SK-N-MC (cell line): ENCODE data around the gene ZNF423.

Source experiments
- EZH2 ChIP-seq: fragments of 200-600 bp; sonication (generic); IDR thresholded peaks from one replicate; pipeline ENCODE4 v1.6.1; 2017; ENCODE audit warnings: antibody characterized with exemption
- FOXP2 ChIP-seq: optimal IDR thresholded peaks from 2 replicates; pipeline ENCODE3; 2011; ENCODE audit warnings: mild to moderate bottlenecking, moderate library complexity; ENCODE audit not compliant: insufficient read depth; ENCODE audit errors: extremely low read length, control extremely low read depth
- POLR2AphosphoS5 ChIP-seq: IDR thresholded peaks from 2 replicates; pipeline ENCODE4 v1.6.1; 2012; ENCODE audit warnings: mild to moderate bottlenecking, low read depth, low read length, borderline replicate concordance

- TF ChIP-seq POLR2AphosphoS5 = no peak
- TF ChIP-seq EZH2 = no peak
- TF ChIP-seq FOXP2 = no peak
These were observed 205.3 kb downstream of the ZNF423 start for GRCh38 chr16:49650603-49651002.
